Muscle layer of duodenum (tissue), 2 donors: ENCODE data around the gene ARID1B.

Experiments used
- H3K27ac ChIP-seq: one replicate; pipeline ENCODE4 v1.7.0; 2013; ENCODE audit warnings: mild to moderate bottlenecking, low read length
- H3K27me3 ChIP-seq: one replicate; pipeline ENCODE4 v1.7.0; 2013; ENCODE audit warnings: low read depth, mild to moderate bottlenecking, control low read depth, low read length
- H3K36me3 ChIP-seq, 2 donors: one replicate each; pipeline ENCODE4 v1.7.0; 2013; ENCODE audit warnings: low read length in 2 of 2, control low read depth in 1 of 2, mild to moderate bottlenecking in 1 of 2; ENCODE audit not compliant: insufficient read depth in 2 of 2, control insufficient read depth in 1 of 2
- H3K4me1 ChIP-seq, 2 donors: one replicate each; pipeline ENCODE4 v1.7.0; 2013; ENCODE audit warnings: low read length in 2 of 2, mild to moderate bottlenecking in 2 of 2, control low read depth in 1 of 2, moderate library complexity in 1 of 2; ENCODE audit not compliant: insufficient read depth in 2 of 2, control insufficient read depth in 1 of 2
- H3K4me3 ChIP-seq, 2 donors: one replicate each; pipeline ENCODE4 v1.7.0; 2013; ENCODE audit warnings: low read length in 2 of 2, low read depth in 1 of 2, mild to moderate bottlenecking in 1 of 2
- H3K9me3 ChIP-seq, 2 donors: one replicate each; pipeline ENCODE4 v1.7.0; 2013; ENCODE audit warnings: low read length in 2 of 2, control low read depth in 1 of 2, mild to moderate bottlenecking in 1 of 2; ENCODE audit not compliant: control insufficient read depth in 1 of 2
- donor health status: healthy.

The ARID1B gene

GRCh38 chr6:156756630-156757610, 20.3 kb upstream of the ARID1B start:
- no peak overlapping the region for H3K4me3 ChIP-seq
- no peaks in the 10 kb centered on the region for H3K4me1 ChIP-seq
- no peaks in the 10 kb centered on the region for H3K9me3 ChIP-seq
- H3K27ac ChIP-seq, result no peak overlapping the region
- no peaks in the 10 kb centered on the region for H3K27me3 ChIP-seq
- H3K36me3 ChIP-seq, result no peaks in the 10 kb centered on the region

- Histone ChIP-seq H3K36me3 (no peaks in the 10 kb centered on the region), H3K27me3 (no peaks in the 10 kb centered on the region), H3K4me1 (no peaks in the 10 kb centered on the region), H3K27ac (no peak overlapping the region), H3K4me3 (no peak overlapping the region), H3K9me3 (no peaks in the 10 kb centered on the region)
These were observed 19.3 kb upstream of the ARID1B start for GRCh38 chr6:156757849-156758248.

GRCh38 chr6:156760377-156760776, 16.8 kb upstream of the ARID1B start:
- Histone ChIP-seq H3K4me3 (no peak overlapping the region), H3K4me1 (no peaks in the 10 kb centered on the region), H3K9me3 (no peaks in the 10 kb centered on the region), H3K27ac (no peak overlapping the region), H3K36me3 (no peaks in the 10 kb centered on the region), H3K27me3 (no peaks in the 10 kb centered on the region)

- H3K27me3 ChIP-seq, result no peaks in the 10 kb centered on the region
- H3K4me3 ChIP-seq, result no peak overlapping the region
- no peaks in the 10 kb centered on the region for H3K9me3 ChIP-seq
These were observed 14.6 kb upstream of the ARID1B start for GRCh38 chr6:156762547-156762946.

GRCh38 chr6:156765117-156765516, 12.1 kb upstream of the ARID1B start:
- H3K4me1 ChIP-seq, result no peaks in the 10 kb centered on the region
- H3K27me3 ChIP-seq, result no peaks in the 10 kb centered on the region
- no peak overlapping the region for H3K27ac ChIP-seq
- no peaks in the 10 kb centered on the region for H3K36me3 ChIP-seq
- no peak overlapping the region for H3K4me3 ChIP-seq
- H3K9me3 ChIP-seq, result no peaks in the 10 kb centered on the region

More at GRCh38 chr6:156762547-156762946, 14.6 kb upstream of the ARID1B start:
- Histone ChIP-seq H3K4me1 (no peaks in the 10 kb centered on the region), H3K27ac (no peak overlapping the region), H3K36me3 (no peaks in the 10 kb centered on the region)

- H3K9me3 ChIP-seq, result no peaks in the 10 kb centered on the region
- no peak overlapping the region for H3K4me3 ChIP-seq
- no peaks in the 10 kb centered on the region for H3K4me1 ChIP-seq
- H3K36me3 ChIP-seq, result no peaks in the 10 kb centered on the region
- no peaks in the 10 kb centered on the region for H3K27me3 ChIP-seq
- no peak overlapping the region for H3K27ac ChIP-seq
These were observed 9.3 kb upstream of the ARID1B start for GRCh38 chr6:156767603-156768467.

- Histone ChIP-seq H3K4me3 (no peak overlapping the region), H3K27ac (no peak overlapping the region), H3K9me3 (no peaks in the 10 kb centered on the region), H3K36me3 (no peaks in the 10 kb centered on the region), H3K4me1 (peaks cover 5 to 12% of the 10 kb centered on the region in 2 donors), H3K27me3 (no peaks in the 10 kb centered on the region)
These were observed 6.1 kb upstream of the ARID1B start for GRCh38 chr6:156771047-156771446.

GRCh38 chr6:156771761-156772160, 5.4 kb upstream of the ARID1B start:
- H3K4me3 ChIP-seq, result no peak overlapping the region
- H3K36me3 ChIP-seq, result no peaks in the 10 kb centered on the region
- peaks cover 5 to 12% of the 10 kb centered on the region in 2 donors for H3K4me1 ChIP-seq
- no peak overlapping the region for H3K27ac ChIP-seq
- H3K27me3 ChIP-seq, result no peaks in the 10 kb centered on the region
- no peaks in the 10 kb centered on the region for H3K9me3 ChIP-seq

- Histone ChIP-seq H3K4me3 (no peak overlapping the region), H3K4me1 (peaks cover 5 to 12% of the 10 kb centered on the region in 2 donors), H3K27me3 (no peaks in the 10 kb centered on the region), H3K36me3 (no peaks in the 10 kb centered on the region), H3K27ac (no peak overlapping the region), H3K9me3 (no peaks in the 10 kb centered on the region)
These were observed 3.7 kb upstream of the ARID1B start for GRCh38 chr6:156773476-156773875.

GRCh38 chr6:156773935-156774852, 3.0 kb upstream of the ARID1B start:
- Histone ChIP-seq H3K27me3 (no peaks in the 10 kb centered on the region), H3K36me3 (no peaks in the 10 kb centered on the region), H3K27ac (no peak overlapping the region), H3K4me3 (peak overlapping the region in 1 of 2 donors; percentile 31), H3K4me1 (peaks cover 5 to 12% of the 10 kb centered on the region in 2 donors), H3K9me3 (no peaks in the 10 kb centered on the region)
